Measurements from ENCODE around the gene ANKFN1. TPM values are rescaled to one million over a fixed set of nuclear protein-coding genes. Genes with fewer than 3 reads are reported as not detected.

ANKFN1 gene
- total RNA-seq, 1 experiment from 2014 or later: not detected

DNA sequence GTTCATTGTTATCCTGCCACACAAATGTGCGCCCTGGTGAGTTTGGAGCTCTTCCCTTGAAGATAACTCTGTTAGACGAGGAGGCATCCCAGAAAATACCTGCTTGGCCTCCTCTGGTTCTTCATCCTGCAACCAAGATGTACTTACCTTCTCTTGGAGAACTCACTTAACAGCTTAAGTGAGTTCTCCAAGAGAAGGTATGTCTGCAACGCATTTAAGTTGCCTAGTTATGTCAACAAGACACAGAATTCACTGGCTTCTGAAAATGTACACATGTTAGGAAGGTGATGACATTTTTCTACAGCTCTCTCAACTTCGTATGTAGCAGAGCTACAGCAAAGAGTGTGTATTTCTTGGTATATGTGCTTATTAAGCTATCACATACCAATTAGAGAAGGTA lies 361.6 kb downstream of the ANKFN1 start:
- H3K9me3 ChIP-seq (ENCODE audit: low read depth, low read length, poor library complexity, severe bottlenecking): no peaks in the 10 kb centered on the region
- intact Hi-C loops (cut with micrococcal nuclease; ENCODE audit: unreplicated experiment): no loop called here
- TF ChIP-seq, protein P1, sequence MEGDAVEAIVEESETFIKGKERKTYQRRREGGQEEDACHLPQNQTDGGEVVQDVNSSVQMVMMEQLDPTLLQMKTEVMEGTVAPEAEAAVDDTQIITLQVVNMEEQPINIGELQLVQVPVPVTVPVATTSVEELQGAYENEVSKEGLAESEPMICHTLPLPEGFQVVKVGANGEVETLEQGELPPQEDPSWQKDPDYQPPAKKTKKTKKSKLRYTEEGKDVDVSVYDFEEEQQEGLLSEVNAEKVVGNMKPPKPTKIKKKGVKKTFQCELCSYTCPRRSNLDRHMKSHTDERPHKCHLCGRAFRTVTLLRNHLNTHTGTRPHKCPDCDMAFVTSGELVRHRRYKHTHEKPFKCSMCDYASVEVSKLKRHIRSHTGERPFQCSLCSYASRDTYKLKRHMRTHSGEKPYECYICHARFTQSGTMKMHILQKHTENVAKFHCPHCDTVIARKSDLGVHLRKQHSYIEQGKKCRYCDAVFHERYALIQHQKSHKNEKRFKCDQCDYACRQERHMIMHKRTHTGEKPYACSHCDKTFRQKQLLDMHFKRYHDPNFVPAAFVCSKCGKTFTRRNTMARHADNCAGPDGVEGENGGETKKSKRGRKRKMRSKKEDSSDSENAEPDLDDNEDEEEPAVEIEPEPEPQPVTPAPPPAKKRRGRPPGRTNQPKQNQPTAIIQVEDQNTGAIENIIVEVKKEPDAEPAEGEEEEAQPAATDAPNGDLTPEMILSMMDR (conservative IDR thresholded peaks at IDR 0.05; ENCODE audit: low read depth, low read length): no peak
- no peak for TF ChIP-seq EZH2 (IDR thresholded peaks at IDR 0.05; ENCODE audit: borderline replicate concordance, low read depth, low read length, poor library complexity, severe bottlenecking)
- no peak overlapping the region for H3K4me3 ChIP-seq (ENCODE audit: low read depth, low read length, poor library complexity, severe bottlenecking)
- ChIA-PET POLR2A (ENCODE audit: low non-redundant PET) (no interaction called here), CTCF (no interaction called here)
- no TSS peak for BruUV-seq (replicated peaks)
- H3K36me3 ChIP-seq (ENCODE audit: insufficient read depth, low read length, poor library complexity, severe bottlenecking): no peaks in the 10 kb centered on the region
- no peak for DNase-seq (ENCODE audit: low spot score)
- no peak overlapping the region for H3K27ac ChIP-seq (ENCODE audit: low read depth, low read length, poor library complexity, severe bottlenecking)
- no peaks in the 10 kb centered on the region for H3K4me1 ChIP-seq (ENCODE audit: insufficient read depth, low read length, poor library complexity, severe bottlenecking)
- H3K27me3 ChIP-seq (replicated peaks; ENCODE audit: insufficient read depth, low read depth, low read length, poor library complexity): peaks cover 20% of the 10 kb centered on the region

GRCh38 chr17:56521414-56522141 lies 368.3 kb downstream of the ANKFN1 start:
- POLR2A ChIA-PET (ENCODE audit: low non-redundant PET): no interaction called here

DNA sequence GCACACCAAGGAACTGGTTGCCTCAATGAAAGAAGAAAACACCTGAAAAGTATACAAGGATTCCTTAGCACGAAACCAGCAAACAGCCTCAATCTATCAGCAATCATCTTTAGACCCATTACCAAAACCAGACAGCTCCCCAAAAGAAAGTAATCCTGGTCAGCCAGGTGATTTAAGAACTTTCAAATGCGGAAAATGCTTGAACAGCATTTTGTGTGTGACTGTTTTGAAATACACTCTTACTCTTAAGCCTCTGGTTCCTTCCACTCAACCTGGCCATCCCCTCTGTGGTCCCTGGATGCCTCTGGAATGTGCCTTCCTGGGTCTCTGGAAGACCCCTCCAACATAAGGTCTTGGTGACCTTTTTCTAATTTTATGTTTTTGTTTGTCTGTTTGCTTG lies 369.8 kb downstream of the ANKFN1 start:
- no TSS peak for BruUV-seq (replicated peaks)
- no peaks in the 10 kb centered on the region for H3K36me3 ChIP-seq (ENCODE audit: insufficient read depth, low read length, poor library complexity, severe bottlenecking)
- TF ChIP-seq, protein P1 (conservative IDR thresholded peaks at IDR 0.05; ENCODE audit: low read depth, low read length): no peak
- no peak for TF ChIP-seq EZH2 (IDR thresholded peaks at IDR 0.05; ENCODE audit: borderline replicate concordance, low read depth, low read length, poor library complexity, severe bottlenecking)
- peaks cover 18% of the 10 kb centered on the region for H3K27me3 ChIP-seq (replicated peaks; ENCODE audit: insufficient read depth, low read depth, low read length, poor library complexity)
- no peaks in the 10 kb centered on the region for H3K9me3 ChIP-seq (ENCODE audit: low read depth, low read length, poor library complexity, severe bottlenecking)
- H3K4me1 ChIP-seq (ENCODE audit: insufficient read depth, low read length, poor library complexity, severe bottlenecking): no peaks in the 10 kb centered on the region
- DNase-seq (ENCODE audit: low spot score): no peak
- CTCF ChIA-PET: no interaction called here
- POLR2A ChIA-PET (ENCODE audit: low non-redundant PET): no interaction called here
- no peak overlapping the region for H3K27ac ChIP-seq (ENCODE audit: low read depth, low read length, poor library complexity, severe bottlenecking)
- intact Hi-C loops (cut with micrococcal nuclease; ENCODE audit: unreplicated experiment): no loop called here
- no peak overlapping the region for H3K4me3 ChIP-seq (ENCODE audit: low read depth, low read length, poor library complexity, severe bottlenecking)

More at GRCh38 chr17:56521414-56522141, 368.3 kb downstream of the ANKFN1 start:
- Histone ChIP-seq H3K27ac (ENCODE audit: low read depth, low read length, poor library complexity, severe bottlenecking) (no peak overlapping the region), H3K36me3 (ENCODE audit: insufficient read depth, low read length, poor library complexity, severe bottlenecking) (no peaks in the 10 kb centered on the region), H3K27me3 (replicated peaks; ENCODE audit: insufficient read depth, low read depth, low read length, poor library complexity) (peaks cover 24% of the 10 kb centered on the region), H3K9me3 (ENCODE audit: low read depth, low read length, poor library complexity, severe bottlenecking) (no peaks in the 10 kb centered on the region), H3K4me1 (ENCODE audit: insufficient read depth, low read length, poor library complexity, severe bottlenecking) (no peaks in the 10 kb centered on the region), H3K4me3 (ENCODE audit: low read depth, low read length, poor library complexity, severe bottlenecking) (no peak overlapping the region)
- no TSS peak for BruUV-seq (replicated peaks)
- CTCF ChIA-PET: no interaction called here
- no peak for DNase-seq (ENCODE audit: low spot score)
- TF ChIP-seq EZH2 (IDR thresholded peaks at IDR 0.05; ENCODE audit: borderline replicate concordance, low read depth, low read length, poor library complexity, severe bottlenecking): no peak
- TF ChIP-seq, protein P1 (conservative IDR thresholded peaks at IDR 0.05; ENCODE audit: low read depth, low read length): no peak
- intact Hi-C loops (cut with micrococcal nuclease; ENCODE audit: unreplicated experiment): no loop called here

Data from A673 (cell line).